PC-3 (cell line): Measurements from ENCODE around the gene ARHGEF11. TPM values are rescaled to one million over a fixed set of nuclear protein-coding genes. Genes with fewer than 3 reads are reported as not detected.

Experiments used
- ATAC-seq: fragments of 200-7000 bp; cut with Tn5 transposase; 2 replicates; pipeline ENCODE4 v1.9.1; 2020; ENCODE audit warnings: mild to moderate bottlenecking, moderate library complexity
- BruUV-seq: library from RNA; stranded (reverse); fragments of 400-500 nt; replicated peaks from 2 replicates; lab custom pipeline; 2021; lab: Mats Ljungman, UMichigan
- CTCF ChIA-PET: fragments of 300-600 bp; sonication (Branson Sonifier 250); formaldehyde crosslinking; loops from one replicate; lab custom pipeline; 2022; ENCODE audit warnings: antibody characterized with exemption; lab: Charles Lee
- POLR2A ChIA-PET: fragments of 300-600 bp; sonication (Branson Sonifier 250); formaldehyde crosslinking; loops from one replicate; lab custom pipeline; 2022; ENCODE audit warnings: antibody characterized with exemption; ENCODE audit not compliant: unreplicated experiment; lab: Charles Lee
- DNase-seq: peaks from one replicate; pipeline ENCODE4 v3.0.0-alpha.2; 2015
- H2AFZ ChIP-seq: fragments of 300-600 bp; sonication (generic); 2 replicates; pipeline ENCODE4 v1.6.0; 2016; ENCODE audit warnings: antibody characterized with exemption, low read length
- H3F3A ChIP-seq: fragments of 300-600 bp; sonication (generic); one replicate; pipeline ENCODE4 v1.6.0; 2017; ENCODE audit warnings: antibody characterized with exemption, low read length, control low read depth, mild to moderate bottlenecking; ENCODE audit not compliant: unreplicated experiment
- H3K27ac ChIP-seq: fragments of 300-600 bp; sonication (generic); 2 replicates; pipeline ENCODE4 v1.5.1; 2016; ENCODE audit warnings: mild to moderate bottlenecking, low read length
- H3K27me3 ChIP-seq: fragments of 300-600 bp; sonication (generic); 2 replicates; pipeline ENCODE4 v1.6.1; 2016; ENCODE audit warnings: low read length, mixed read lengths
- H3K36me3 ChIP-seq: fragments of 300-600 bp; sonication (generic); 2 replicates; pipeline ENCODE4 v1.6.1; 2016; ENCODE audit warnings: low read depth, mixed run types, low read length, mixed read lengths
- H3K4me1 ChIP-seq: fragments of 300-600 bp; sonication (generic); 2 replicates; pipeline ENCODE4 v1.5.1; 2016; ENCODE audit warnings: low read length; ENCODE audit not compliant: insufficient read depth
- H3K4me2 ChIP-seq: fragments of 300-600 bp; sonication (generic); 2 replicates; pipeline ENCODE4 v1.6.0; 2016; ENCODE audit warnings: low read length
- H3K4me3 ChIP-seq: fragments of 300-600 bp; sonication (generic); 2 replicates; pipeline ENCODE4 v1.5.1; 2016; ENCODE audit warnings: mild to moderate bottlenecking, low read length, mixed read lengths
- H3K79me2 ChIP-seq: fragments of 300-600 bp; sonication (generic); 2 replicates; pipeline ENCODE4 v1.6.1; 2017; ENCODE audit warnings: low read length, mixed read lengths
- H3K9ac ChIP-seq: fragments of 300-600 bp; sonication (generic); 2 replicates; pipeline ENCODE4 v1.6.0; 2016; ENCODE audit warnings: mild to moderate bottlenecking, low read length
- H3K9me2 ChIP-seq: fragments of 300-600 bp; sonication (generic); replicated peaks from 2 replicates; pipeline ENCODE4 v1.6.1; 2016; ENCODE audit warnings: mixed run types, low read length, mixed read lengths
- H3K9me3 ChIP-seq: fragments of 300-600 bp; sonication (generic); 2 replicates; pipeline ENCODE4 v1.6.1; 2016; ENCODE audit warnings: low read length, mixed read lengths
- H4K20me1 ChIP-seq: fragments of 300-600 bp; sonication (generic); 2 replicates; pipeline ENCODE4 v1.6.1; 2016; ENCODE audit warnings: low read length, mixed read lengths
- CTCF ChIP-seq: fragments of 300-600 bp; sonication (generic); conservative IDR thresholded peaks from 2 replicates; pipeline ENCODE4 v1.5.1; 2017; ENCODE audit warnings: antibody characterized with exemption, low read depth, mild to moderate bottlenecking, low read length
- EZH2 ChIP-seq: fragments of 300-600 bp; sonication (generic); IDR thresholded peaks from one replicate; pipeline ENCODE4 v1.6.1; 2017; ENCODE audit warnings: antibody characterized with exemption, mild to moderate bottlenecking, low read length; ENCODE audit not compliant: unreplicated experiment
- EZH2phosphoT487 ChIP-seq: fragments of 300-600 bp; sonication (generic); IDR thresholded peaks from 2 replicates; pipeline ENCODE4 v1.6.1; 2018; ENCODE audit warnings: mild to moderate bottlenecking, antibody characterized with exemption, low read length, borderline replicate concordance
- intact Hi-C: fragments of 100-400 bp; cut with micrococcal nuclease; formaldehyde crosslinking; loops from 2 replicates; pipeline ENCODE4 v1.9.0; 2023
- total RNA-seq: library from RNA; depleted of rRNA; stranded (reverse); fragments of >200 nt; gene quantifications from 2 replicates; pipeline ENCODE4 v1.2.3, GENCODE V29; 2014

The ARHGEF11 gene
- total RNA-seq, 1 experiment from 2014 or later, result 31.1 TPM

DNA sequence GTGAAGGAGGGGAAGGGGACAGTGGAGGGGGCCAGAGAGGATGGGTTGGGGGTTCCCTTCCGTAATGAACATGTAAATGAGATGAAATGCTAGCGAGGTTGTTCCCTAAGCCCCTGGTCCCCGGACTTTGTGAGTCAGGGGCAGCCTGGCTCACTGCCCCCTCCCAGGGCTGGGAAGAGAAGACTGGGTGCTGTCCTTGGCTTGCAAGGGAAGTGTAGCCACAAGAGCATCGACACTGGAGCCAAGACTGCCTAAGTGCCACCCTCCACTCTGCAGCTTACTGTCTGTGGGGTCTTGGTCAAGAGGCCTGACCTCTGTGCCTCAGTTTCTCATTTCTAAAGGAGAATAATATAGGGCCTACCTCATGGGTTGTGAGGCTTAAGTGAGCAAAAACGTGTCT is 151.5 kb downstream of the ARHGEF11 start:
- POLR2A ChIA-PET, result no interaction called here
- Histone ChIP-seq H3K9me3 (no peaks in the 10 kb centered on the region), H3K9me2 (no peaks in the 10 kb centered on the region), H3K4me1 (peaks cover 34% of the 10 kb centered on the region), H3K36me3 (no peaks in the 10 kb centered on the region), H2AFZ (no peak overlapping the region), H3K79me2 (no peaks in the 10 kb centered on the region), H3K27me3 (no peaks in the 10 kb centered on the region), H3F3A (peaks cover 10% of the 10 kb centered on the region), H4K20me1 (no peaks in the 10 kb centered on the region), H3K9ac (no peak overlapping the region), H3K4me2 (no peak overlapping the region), H3K27ac (no peak overlapping the region), H3K4me3 (no peak overlapping the region)
- BruUV-seq, result no TSS peak
- ATAC-seq (no peak), DNase-seq (no peak)
- TF ChIP-seq CTCF (no peak), EZH2 (no peak)
- intact Hi-C loops, result no loop called here
- CTCF ChIA-PET, result no interaction called here

- intact Hi-C loops, result no loop called here
- H3F3A ChIP-seq, result peaks cover 10% of the 10 kb centered on the region
- H3K4me2 ChIP-seq, result peak within 1 kb of the TSS; percentile 75
- H3K36me3 ChIP-seq, result no peaks in the 10 kb centered on the region
- BruUV-seq, result no TSS peak
- no peak within 1 kb of the TSS for H3K27ac ChIP-seq
- H3K27me3 ChIP-seq, result no peaks in the 10 kb centered on the region
- no peak within 1 kb of the TSS for H3K9ac ChIP-seq
- ChIA-PET POLR2A (no interaction called here), CTCF (interaction anchor here (0.6 to 3.5 kb wide), 5 partner anchors 34 to 182 kb away, joined by 3 to 43 read pairs (median 5); no protein-coding TSS in a partner anchor)
- no peaks in the 10 kb centered on the region for H3K9me3 ChIP-seq
- H3K79me2 ChIP-seq, result no peaks in the 10 kb centered on the region
- H3K4me1 ChIP-seq, result peaks cover 28% of the 10 kb centered on the region
- no peaks in the 10 kb centered on the region for H3K9me2 ChIP-seq
- TF ChIP-seq CTCF (no peak), EZH2 (no peak), EZH2phosphoT487 (no peak)
- H3K4me3 ChIP-seq, result peak within 1 kb of the TSS; percentile 54
- ATAC-seq (no peak), DNase-seq (no peak)
- H4K20me1 ChIP-seq, result no peaks in the 10 kb centered on the region
- peak within 1 kb of the TSS; percentile 83 for H2AFZ ChIP-seq
These were observed 152.2 kb downstream of the ARHGEF11 start, which contains the start of gene PEAR1 for GRCh38 chr1:156893048-156893953. Gene PEAR1 (plus strand): TSS chr1:156893718. CDS start chr1:156903927, 10,209 bp downstream.
